Measurements from ENCODE around the gene RHBDD3. TPM values are rescaled to one million over a fixed set of nuclear protein-coding genes. Genes with fewer than 3 reads are reported as not detected.
"Not testable (repeated sequence)": the region's sequence is repeated elsewhere in the genome, so short reads cannot be mapped to it uniquely, and the experiment has no call there.

RHBDD3 gene
- total and polyA plus RNA-seq, 2 donors = 22.6 to 31.1 TPM

GRCh38 chr22:29226351-29226981 lies 41.3 kb downstream of the RHBDD3 start:
- H3K9me3 ChIP-seq (ENCODE audit: control insufficient read depth in 2 of 2, insufficient read depth in 1 of 2, low read length in 1 of 2) = no peaks in the 10 kb centered on the region
- no peak for DNase-seq (ENCODE audit: low read depth in 6 of 9, low spot score in 9 of 9)
- peaks cover 0 to 14% of the 10 kb centered on the region in 2 donors for H3K4me1 ChIP-seq (ENCODE audit: control insufficient read depth in 2 of 2, insufficient read depth in 2 of 2, low read length in 2 of 2)
- H3K36me3 ChIP-seq (ENCODE audit: control insufficient read depth in 2 of 2, insufficient read depth in 2 of 2, low read length in 1 of 2) = no peaks in the 10 kb centered on the region
- H3K27me3 ChIP-seq (ENCODE audit: control insufficient read depth in 2 of 2, insufficient read depth in 1 of 2, low read length in 1 of 2) = no peaks in the 10 kb centered on the region
- WGBS = 97% methylated on average over 11 of the region's 11 CpGs
- H3K4me3 ChIP-seq (ENCODE audit: low read length in 2 of 2) = no peak overlapping the region
- H3K27ac ChIP-seq (ENCODE audit: low read depth in 1 of 2, low read length in 1 of 2) = no peak overlapping the region

GRCh38 chr22:29225422-29226090 lies 42.2 kb downstream of the RHBDD3 start:
- 66% methylated on average over 16 of the region's 16 CpGs for WGBS
- H3K9me3 ChIP-seq (ENCODE audit: control insufficient read depth in 2 of 2, insufficient read depth in 1 of 2, low read length in 1 of 2) = no peaks in the 10 kb centered on the region
- H3K4me3 ChIP-seq (ENCODE audit: low read length in 2 of 2) = no peak overlapping the region
- DNase-seq (ENCODE audit: low read depth in 6 of 9, low spot score in 9 of 9) = peak in 1 of 9 donors; percentile 50
- H3K36me3 ChIP-seq (ENCODE audit: control insufficient read depth in 2 of 2, insufficient read depth in 2 of 2, low read length in 1 of 2) = no peaks in the 10 kb centered on the region
- peaks cover 0 to 14% of the 10 kb centered on the region in 2 donors for H3K4me1 ChIP-seq (ENCODE audit: control insufficient read depth in 2 of 2, insufficient read depth in 2 of 2, low read length in 2 of 2)
- no peak overlapping the region for H3K27ac ChIP-seq (ENCODE audit: low read depth in 1 of 2, low read length in 1 of 2)
- H3K27me3 ChIP-seq (ENCODE audit: control insufficient read depth in 2 of 2, insufficient read depth in 1 of 2, low read length in 1 of 2) = no peaks in the 10 kb centered on the region

- H3K4me3 ChIP-seq (ENCODE audit: low read length in 2 of 2) = no peak overlapping the region
- DNase-seq (ENCODE audit: low read depth in 6 of 9, low spot score in 9 of 9) = no peak
- H3K4me1 ChIP-seq (ENCODE audit: control insufficient read depth in 2 of 2, insufficient read depth in 2 of 2, low read length in 2 of 2) = peaks cover 0 to 14% of the 10 kb centered on the region in 2 donors
- H3K27me3 ChIP-seq (ENCODE audit: control insufficient read depth in 2 of 2, insufficient read depth in 1 of 2, low read length in 1 of 2) = no peaks in the 10 kb centered on the region
- no peaks in the 10 kb centered on the region for H3K36me3 ChIP-seq (ENCODE audit: control insufficient read depth in 2 of 2, insufficient read depth in 2 of 2, low read length in 1 of 2)
- WGBS = 96% methylated on average over 7 of the region's 7 CpGs
- H3K27ac ChIP-seq (ENCODE audit: low read depth in 1 of 2, low read length in 1 of 2) = no peak overlapping the region
- no peaks in the 10 kb centered on the region for H3K9me3 ChIP-seq (ENCODE audit: control insufficient read depth in 2 of 2, insufficient read depth in 1 of 2, low read length in 1 of 2)
Measured at GRCh38 chr22:29224859-29225410, 42.8 kb downstream of the RHBDD3 start.

GRCh38 chr22:29224121-29224858 lies 43.5 kb downstream of the RHBDD3 start:
- Histone ChIP-seq H3K4me1 (ENCODE audit: control insufficient read depth in 2 of 2, insufficient read depth in 2 of 2, low read length in 2 of 2) (peaks cover 0 to 14% of the 10 kb centered on the region in 2 donors), H3K36me3 (ENCODE audit: control insufficient read depth in 2 of 2, insufficient read depth in 2 of 2, low read length in 1 of 2) (no peaks in the 10 kb centered on the region), H3K9me3 (ENCODE audit: control insufficient read depth in 2 of 2, insufficient read depth in 1 of 2, low read length in 1 of 2) (no peaks in the 10 kb centered on the region), H3K27me3 (ENCODE audit: control insufficient read depth in 2 of 2, insufficient read depth in 1 of 2, low read length in 1 of 2) (no peaks in the 10 kb centered on the region), H3K4me3 (ENCODE audit: low read length in 2 of 2) (no peak overlapping the region), H3K27ac (ENCODE audit: low read depth in 1 of 2, low read length in 1 of 2) (no peak overlapping the region)
- 94% methylated on average over 19 of the region's 19 CpGs for WGBS
- DNase-seq (ENCODE audit: low read depth in 6 of 9, low spot score in 9 of 9) = no peak

GRCh38 chr22:29219881-29220670 lies 47.7 kb downstream of the RHBDD3 start:
- H3K27me3 ChIP-seq (ENCODE audit: control insufficient read depth in 2 of 2, insufficient read depth in 1 of 2, low read length in 1 of 2) = no peaks in the 10 kb centered on the region
- no peak overlapping the region for H3K4me3 ChIP-seq (ENCODE audit: low read length in 2 of 2)
- 97% methylated on average over 14 of the region's 14 CpGs for WGBS
- DNase-seq (ENCODE audit: low read depth in 6 of 9, low spot score in 9 of 9) = no peak
- no peaks in the 10 kb centered on the region for H3K36me3 ChIP-seq (ENCODE audit: control insufficient read depth in 2 of 2, insufficient read depth in 2 of 2, low read length in 1 of 2)
- peaks cover 0 to 3% of the 10 kb centered on the region in 2 donors for H3K4me1 ChIP-seq (ENCODE audit: control insufficient read depth in 2 of 2, insufficient read depth in 2 of 2, low read length in 2 of 2)
- H3K27ac ChIP-seq (ENCODE audit: low read depth in 1 of 2, low read length in 1 of 2) = no peak overlapping the region
- H3K9me3 ChIP-seq (ENCODE audit: control insufficient read depth in 2 of 2, insufficient read depth in 1 of 2, low read length in 1 of 2) = no peaks in the 10 kb centered on the region

- WGBS = 92% methylated on average over 2 of the region's 2 CpGs
- not testable (repeated sequence) for H3K4me3 ChIP-seq (ENCODE audit: low read length in 2 of 2); H3K36me3 ChIP-seq (ENCODE audit: control insufficient read depth in 2 of 2, insufficient read depth in 2 of 2, low read length in 1 of 2); DNase-seq (ENCODE audit: low read depth in 6 of 9, low spot score in 9 of 9); H3K27ac ChIP-seq (ENCODE audit: low read depth in 1 of 2, low read length in 1 of 2); H3K4me1 ChIP-seq (ENCODE audit: control insufficient read depth in 2 of 2, insufficient read depth in 2 of 2, low read length in 2 of 2); H3K27me3 ChIP-seq (ENCODE audit: control insufficient read depth in 2 of 2, insufficient read depth in 1 of 2, low read length in 1 of 2); H3K9me3 ChIP-seq (ENCODE audit: control insufficient read depth in 2 of 2, insufficient read depth in 1 of 2, low read length in 1 of 2)
Measured at GRCh38 chr22:29219409-29219782, 48.4 kb downstream of the RHBDD3 start.

- Histone ChIP-seq H3K27me3 (ENCODE audit: control insufficient read depth in 2 of 2, insufficient read depth in 1 of 2, low read length in 1 of 2) (no peaks in the 10 kb centered on the region), H3K36me3 (ENCODE audit: control insufficient read depth in 2 of 2, insufficient read depth in 2 of 2, low read length in 1 of 2) (no peaks in the 10 kb centered on the region), H3K9me3 (ENCODE audit: control insufficient read depth in 2 of 2, insufficient read depth in 1 of 2, low read length in 1 of 2) (no peaks in the 10 kb centered on the region), H3K4me1 (ENCODE audit: control insufficient read depth in 2 of 2, insufficient read depth in 2 of 2, low read length in 2 of 2) (no peaks in the 10 kb centered on the region), H3K27ac (ENCODE audit: low read depth in 1 of 2, low read length in 1 of 2) (no peak overlapping the region), H3K4me3 (ENCODE audit: low read length in 2 of 2) (no peak overlapping the region)
- no peak for DNase-seq (ENCODE audit: low read depth in 6 of 9, low spot score in 9 of 9)
- 98% methylated on average over 11 of the region's 11 CpGs for WGBS
Measured at GRCh38 chr22:29218758-29219408, 48.9 kb downstream of the RHBDD3 start.

GRCh38 chr22:29217827-29218757 lies 49.7 kb downstream of the RHBDD3 start:
- Histone ChIP-seq H3K9me3 (ENCODE audit: control insufficient read depth in 2 of 2, insufficient read depth in 1 of 2, low read length in 1 of 2) (no peaks in the 10 kb centered on the region), H3K36me3 (ENCODE audit: control insufficient read depth in 2 of 2, insufficient read depth in 2 of 2, low read length in 1 of 2) (no peaks in the 10 kb centered on the region), H3K27me3 (ENCODE audit: control insufficient read depth in 2 of 2, insufficient read depth in 1 of 2, low read length in 1 of 2) (no peaks in the 10 kb centered on the region), H3K4me1 (ENCODE audit: control insufficient read depth in 2 of 2, insufficient read depth in 2 of 2, low read length in 2 of 2) (no peaks in the 10 kb centered on the region), H3K27ac (ENCODE audit: low read depth in 1 of 2, low read length in 1 of 2) (no peak overlapping the region), H3K4me3 (ENCODE audit: low read length in 2 of 2) (no peak overlapping the region)
- no peak for DNase-seq (ENCODE audit: low read depth in 6 of 9, low spot score in 9 of 9)
- 95% methylated on average over 13 of the region's 13 CpGs for WGBS

Data from thymus (tissue), 11 donors.